ENCODE results near the gene KCND3. TPM values are rescaled to one million over a fixed set of nuclear protein-coding genes. Genes with fewer than 3 reads are reported as not detected.

Gene KCND3
- total RNA-seq, 4 donors from 2014 or later = 6.9 to 11.7 (median 9.5) TPM

GRCh38 chr1:111981871-111982270, 7.6 kb downstream of the KCND3 start:
- TF ChIP-seq CTCF (IDR thresholded peaks at IDR 0.05) = no peak
- ATAC-seq (ENCODE audit: low FRiP score) (no peak), DNase-seq (ENCODE audit: low spot score) (no peak)

- no peak for TF ChIP-seq CTCF (IDR thresholded peaks at IDR 0.05)
- ATAC-seq (ENCODE audit: low FRiP score) = no peak
- no peak for DNase-seq (ENCODE audit: low spot score)
Observed at GRCh38 chr1:111981090-111981489, 8.4 kb downstream of the KCND3 start.

GRCh38 chr1:111980686-111981085, 8.8 kb downstream of the KCND3 start:
- DNase-seq (ENCODE audit: low spot score) = no peak
- ATAC-seq (ENCODE audit: low FRiP score) = no peak
- no peak for TF ChIP-seq CTCF (IDR thresholded peaks at IDR 0.05)

- ATAC-seq (ENCODE audit: low FRiP score) (no peak), DNase-seq (ENCODE audit: low spot score) (no peak)
Observed at GRCh38 chr1:111978695-111979094, 10.8 kb downstream of the KCND3 start.

GRCh38 chr1:111977378-111977777, 12.1 kb downstream of the KCND3 start:
- DNase-seq (ENCODE audit: low spot score) = no peak
- no peak for TF ChIP-seq CTCF (IDR thresholded peaks at IDR 0.05)
- no peak for ATAC-seq (ENCODE audit: low FRiP score)

More at GRCh38 chr1:111978695-111979094, 10.8 kb downstream of the KCND3 start:
- no peak for TF ChIP-seq CTCF (IDR thresholded peaks at IDR 0.05)

- no peak for DNase-seq (ENCODE audit: low spot score)
- no peak for ATAC-seq (ENCODE audit: low FRiP score)
- TF ChIP-seq CTCF (IDR thresholded peaks at IDR 0.05) = no peak
Observed at GRCh38 chr1:111976842-111977241, 12.6 kb downstream of the KCND3 start.

- no peak for TF ChIP-seq CTCF (IDR thresholded peaks at IDR 0.05)
- no peak for ATAC-seq (ENCODE audit: low FRiP score)
- no peak for DNase-seq (ENCODE audit: low spot score)
Observed at GRCh38 chr1:111976332-111976731, 13.1 kb downstream of the KCND3 start.

Data from omental fat pad (tissue), 4 donors.